ENCODE data around the gene RND2.

- TF ChIP-seq, protein P1, sequence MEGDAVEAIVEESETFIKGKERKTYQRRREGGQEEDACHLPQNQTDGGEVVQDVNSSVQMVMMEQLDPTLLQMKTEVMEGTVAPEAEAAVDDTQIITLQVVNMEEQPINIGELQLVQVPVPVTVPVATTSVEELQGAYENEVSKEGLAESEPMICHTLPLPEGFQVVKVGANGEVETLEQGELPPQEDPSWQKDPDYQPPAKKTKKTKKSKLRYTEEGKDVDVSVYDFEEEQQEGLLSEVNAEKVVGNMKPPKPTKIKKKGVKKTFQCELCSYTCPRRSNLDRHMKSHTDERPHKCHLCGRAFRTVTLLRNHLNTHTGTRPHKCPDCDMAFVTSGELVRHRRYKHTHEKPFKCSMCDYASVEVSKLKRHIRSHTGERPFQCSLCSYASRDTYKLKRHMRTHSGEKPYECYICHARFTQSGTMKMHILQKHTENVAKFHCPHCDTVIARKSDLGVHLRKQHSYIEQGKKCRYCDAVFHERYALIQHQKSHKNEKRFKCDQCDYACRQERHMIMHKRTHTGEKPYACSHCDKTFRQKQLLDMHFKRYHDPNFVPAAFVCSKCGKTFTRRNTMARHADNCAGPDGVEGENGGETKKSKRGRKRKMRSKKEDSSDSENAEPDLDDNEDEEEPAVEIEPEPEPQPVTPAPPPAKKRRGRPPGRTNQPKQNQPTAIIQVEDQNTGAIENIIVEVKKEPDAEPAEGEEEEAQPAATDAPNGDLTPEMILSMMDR (conservative IDR thresholded peaks at IDR 0.05 in 1 of 2, IDR thresholded peaks at IDR 0.05 in 1 of 2; ENCODE audit: extremely low read depth in 1 of 2, insufficient read depth in 1 of 2, low read depth in 1 of 2, low read length in 2 of 2), result no peak
- no peak for TF ChIP-seq EZH2 (IDR thresholded peaks at IDR 0.05; ENCODE audit: borderline replicate concordance, low read length)
Measured at GRCh38 chr17:43019418-43019817, 5.6 kb upstream of the RND2 start.

Data from mammary epithelial cell (primary cell).